SH-SY5Y (cell line): ENCODE results near the gene DACT1.

Source experiments
- GATA2 ChIP-seq: IDR thresholded peaks from 2 replicates; pipeline ENCODE4 v1.6.1; 2011; ENCODE audit warnings: mild to moderate bottlenecking, low read depth, low read length
- GATA3 ChIP-seq: IDR thresholded peaks from 2 replicates; pipeline ENCODE4 v1.6.1; 2011; ENCODE audit warnings: low read depth, mild to moderate bottlenecking, low read length, moderate library complexity

- TF ChIP-seq GATA2, result no peak
- no peak for TF ChIP-seq GATA3
Measured at GRCh38 chr14:58677001-58677400, 39.2 kb downstream of the DACT1 start.
